ENCODE results near the gene C1QTNF5.

The C1QTNF5 gene

DNA sequence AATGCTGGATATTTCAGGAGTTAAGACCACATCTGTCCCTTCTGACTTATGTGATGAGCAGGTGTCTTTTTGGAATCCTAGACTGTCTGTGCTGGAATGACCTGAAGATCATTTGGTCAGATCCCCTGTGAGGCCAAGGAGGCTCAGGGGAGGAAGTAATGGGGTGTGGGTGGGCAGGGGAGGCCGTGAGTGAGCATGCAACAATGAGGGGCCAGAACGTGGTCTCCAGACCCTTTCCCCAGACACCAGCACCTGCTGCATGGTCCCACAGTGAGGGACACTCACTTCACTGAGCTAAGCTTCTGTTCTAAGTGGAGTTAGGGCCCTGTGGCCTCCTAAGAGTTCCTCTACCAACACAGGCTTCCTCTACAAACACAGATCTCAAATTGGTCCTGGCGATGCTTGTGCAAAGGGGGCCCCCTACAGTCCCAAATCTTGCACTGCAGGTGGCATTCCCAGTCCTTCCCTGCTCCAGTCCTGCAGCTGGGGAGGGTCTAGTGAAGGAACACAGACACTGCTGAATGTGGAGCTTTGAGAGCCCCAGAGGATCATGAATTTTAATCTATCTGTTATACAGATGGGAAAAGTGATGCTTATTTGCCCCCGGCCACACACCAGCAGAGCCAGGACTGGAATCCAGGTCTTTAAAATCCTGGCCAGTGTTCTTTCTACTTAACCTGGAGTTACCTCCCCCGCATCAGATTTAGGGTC lies 33.4 kb upstream of the C1QTNF5 start:
- Histone ChIP-seq H3K27ac (no peak overlapping the region), H3K9ac (no peak overlapping the region; a peak in 1 of 22 replicates), H3K4me3 (no peak overlapping the region), H3K27me3 (no peaks in the 10 kb centered on the region), H3K4me2 (peak overlapping the region in 9 of 11 experiments; percentile 5 to 55 (median 36); a peak in 14 of 22 replicates), H3K36me3 (no peaks in the 10 kb centered on the region), H3K4me1 (peaks cover 9 to 74% (median 59%) of the 10 kb centered on the region in 10 experiments; a peak in 18 of 20 replicates), H4K20me1 (no peaks in the 10 kb centered on the region; a peak in 1 of 22 replicates), H3K9me3 (replicated peaks in 1 of 11) (no peaks in the 10 kb centered on the region)
- no peak for TF ChIP-seq Cebpa-rat (IDR thresholded peaks at IDR 0.05)

GRCh38 chr11:119373059-119373920 lies 32.6 kb upstream of the C1QTNF5 start:
- H4K20me1 ChIP-seq, result no peaks in the 10 kb centered on the region; a peak in 1 of 22 replicates
- TF ChIP-seq Cebpa-rat (IDR thresholded peaks at IDR 0.05), result no peak
- no peak overlapping the region; a peak in 1 of 22 replicates for H3K9ac ChIP-seq
- H3K4me3 ChIP-seq, result no peak overlapping the region
- no peaks in the 10 kb centered on the region for H3K9me3 ChIP-seq (replicated peaks in 1 of 11)
- H3K4me1 ChIP-seq, result peaks cover 16 to 81% (median 67%) of the 10 kb centered on the region in 10 experiments
- no peak overlapping the region for H3K27ac ChIP-seq
- H3K36me3 ChIP-seq, result no peaks in the 10 kb centered on the region
- no peaks in the 10 kb centered on the region for H3K27me3 ChIP-seq
- H3K4me2 ChIP-seq, result peak overlapping the region in 9 of 11 experiments; percentile 5 to 55 (median 36); a peak in 14 of 22 replicates

DNA sequence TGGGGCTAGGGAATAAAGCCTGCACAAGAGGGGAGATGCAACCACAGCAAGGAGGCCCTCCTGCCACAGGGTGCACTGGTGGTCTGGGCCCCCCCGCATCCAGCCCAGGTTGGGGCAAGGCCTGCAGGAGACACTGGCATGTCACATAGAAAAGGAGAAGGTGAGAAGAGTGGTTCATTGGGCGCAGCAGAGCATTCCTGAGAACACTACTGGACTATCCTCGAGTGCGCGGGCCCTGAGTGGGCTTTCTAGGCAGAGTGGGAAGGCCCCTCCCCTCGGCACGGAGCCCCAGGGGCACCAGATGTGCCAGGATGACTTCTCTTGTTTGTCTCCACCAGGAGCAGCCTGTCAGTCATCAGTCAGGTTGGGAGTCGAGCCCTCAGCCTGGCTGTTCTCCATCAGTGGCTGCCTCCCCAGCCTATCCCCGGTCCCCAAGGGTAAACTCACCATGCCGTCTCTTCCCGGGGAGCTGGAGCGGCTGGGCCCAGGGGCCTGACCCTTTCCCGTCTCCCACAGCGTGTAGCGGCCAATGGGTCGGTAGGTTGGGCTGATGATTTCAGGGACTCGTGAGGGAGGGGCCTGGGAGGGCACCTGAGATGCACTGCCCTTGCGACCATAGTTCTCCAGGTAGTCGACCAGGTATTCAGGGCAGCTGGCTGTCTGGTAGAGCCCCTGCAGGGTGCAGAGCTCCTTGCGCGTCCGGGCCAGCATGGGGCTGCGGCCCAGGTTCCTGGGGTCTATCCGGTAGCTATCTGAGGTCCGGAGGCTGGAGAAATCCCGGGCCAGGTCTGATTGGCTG lies 31.8 kb upstream of the C1QTNF5 start:
- peak overlapping the region in 8 of 11 experiments; percentile 5 to 74 (median 26); a peak in 9 of 22 replicates for H3K4me2 ChIP-seq
- peaks cover 19 to 82% (median 70%) of the 10 kb centered on the region in 10 experiments for H3K4me1 ChIP-seq

DNA sequence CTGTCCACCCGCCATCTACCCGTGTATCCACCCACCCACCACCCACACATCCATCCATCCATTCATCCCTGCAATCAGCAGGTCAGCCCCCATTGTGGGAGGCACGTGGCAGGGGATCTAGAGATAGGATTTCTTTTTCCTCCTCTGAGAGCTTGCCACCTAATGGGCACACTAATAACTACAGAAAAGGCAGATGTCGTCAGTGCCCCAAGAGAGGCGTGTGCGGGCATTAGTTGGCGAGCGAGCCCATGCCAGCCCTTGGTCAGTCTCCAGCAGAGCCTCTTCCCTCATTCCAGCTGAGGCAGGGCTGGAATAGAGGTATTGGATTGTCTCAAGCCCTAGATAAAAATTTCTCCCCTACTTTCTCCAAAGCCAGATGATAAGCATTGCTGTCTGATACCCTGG lies 31.1 kb upstream of the C1QTNF5 start:
- no peak overlapping the region; a peak in 1 of 22 replicates for H3K9ac ChIP-seq
- no peaks in the 10 kb centered on the region for H3K9me3 ChIP-seq (replicated peaks in 1 of 11)
- TF ChIP-seq Cebpa-rat (IDR thresholded peaks at IDR 0.05), result no peak
- peaks cover 20 to 82% (median 69%) of the 10 kb centered on the region in 10 experiments for H3K4me1 ChIP-seq
- no peak overlapping the region for H3K27ac ChIP-seq
- H3K4me3 ChIP-seq, result no peak overlapping the region
- H4K20me1 ChIP-seq, result no peaks in the 10 kb centered on the region; a peak in 1 of 22 replicates
- H3K4me2 ChIP-seq, result peak overlapping the region in 8 of 11 experiments; percentile 5 to 74 (median 26); a peak in 10 of 22 replicates
- H3K27me3 ChIP-seq, result no peaks in the 10 kb centered on the region
- no peaks in the 10 kb centered on the region for H3K36me3 ChIP-seq

More for the DNA sequence above, 31.8 kb upstream of the C1QTNF5 start:
- no peaks in the 10 kb centered on the region for H3K9me3 ChIP-seq (replicated peaks in 1 of 11)
- no peak overlapping the region for H3K9ac ChIP-seq
- no peak overlapping the region for H3K27ac ChIP-seq
- TF ChIP-seq Cebpa-rat (IDR thresholded peaks at IDR 0.05), result no peak
- no peaks in the 10 kb centered on the region for H3K36me3 ChIP-seq
- H3K4me3 ChIP-seq, result no peak overlapping the region
- H4K20me1 ChIP-seq, result no peaks in the 10 kb centered on the region; a peak in 1 of 22 replicates
- no peaks in the 10 kb centered on the region for H3K27me3 ChIP-seq

GRCh38 chr11:119371067-119371601 lies 30.5 kb upstream of the C1QTNF5 start:
- H3K4me2 ChIP-seq, result peak overlapping the region in 7 of 11 experiments; percentile 5 to 74 (median 34); a peak in 11 of 22 replicates
- no peaks in the 10 kb centered on the region for H3K9me3 ChIP-seq (replicated peaks in 1 of 11)
- H4K20me1 ChIP-seq, result no peaks in the 10 kb centered on the region
- H3K27me3 ChIP-seq, result no peaks in the 10 kb centered on the region
- no peak for TF ChIP-seq Cebpa-rat (IDR thresholded peaks at IDR 0.05)
- H3K9ac ChIP-seq, result no peak overlapping the region; a peak in 1 of 22 replicates
- H3K4me1 ChIP-seq, result peaks cover 20 to 82% (median 64%) of the 10 kb centered on the region in 10 experiments
- H3K27ac ChIP-seq, result no peak overlapping the region
- no peak overlapping the region for H3K4me3 ChIP-seq
- H3K36me3 ChIP-seq, result no peaks in the 10 kb centered on the region

GRCh38 chr11:119370486-119371046 lies 29.9 kb upstream of the C1QTNF5 start:
- peaks cover 20 to 80% (median 65%) of the 10 kb centered on the region in 10 experiments for H3K4me1 ChIP-seq
- H3K4me2 ChIP-seq, result peak overlapping the region in 8 of 11 experiments; percentile 5 to 74 (median 26); a peak in 11 of 22 replicates
- H3K4me3 ChIP-seq, result no peak overlapping the region
- H3K9me3 ChIP-seq (replicated peaks in 1 of 11), result no peaks in the 10 kb centered on the region
- H3K36me3 ChIP-seq, result no peaks in the 10 kb centered on the region
- H3K9ac ChIP-seq, result peak overlapping the region in 2 of 11 experiments; percentile 44; a peak in 2 of 22 replicates
- no peaks in the 10 kb centered on the region for H3K27me3 ChIP-seq
- no peak overlapping the region for H3K27ac ChIP-seq
- no peaks in the 10 kb centered on the region for H4K20me1 ChIP-seq
- no peak for TF ChIP-seq Cebpa-rat (IDR thresholded peaks at IDR 0.05)

GRCh38 chr11:119369132-119369925 lies 28.6 kb upstream of the C1QTNF5 start:
- Histone ChIP-seq H3K27me3 (peaks cover 2 to 12% (median 6%) of the 10 kb centered on the region in 11 experiments; a peak in 20 of 22 replicates), H3K9ac (peak overlapping the region in 2 of 11 experiments; percentile 13 to 32; a peak in 2 of 22 replicates), H3K4me2 (peak overlapping the region in 10 of 11 experiments; percentile 37 to 74 (median 61); a peak in 20 of 22 replicates), H3K4me1 (peaks cover 32 to 89% (median 76%) of the 10 kb centered on the region in 10 experiments), H4K20me1 (no peaks in the 10 kb centered on the region), H3K4me3 (no peak overlapping the region), H3K36me3 (no peaks in the 10 kb centered on the region), H3K27ac (peak overlapping the region in 1 of 11 experiments; percentile 31; a peak in 1 of 22 replicates), H3K9me3 (replicated peaks in 1 of 11) (no peaks in the 10 kb centered on the region)
- TF ChIP-seq Cebpa-rat (IDR thresholded peaks at IDR 0.05), result no peak

Measured in BLaER1 treated with 17β-estradiol and CSF1 and Interleukin-3, amounts not matched to agents 10 nM and 100 nM (cell line).